Endothelial cell of umbilical vein (primary cell): ENCODE data around the gene ADAMTS19. TPM values are rescaled to one million over a fixed set of nuclear protein-coding genes. Genes with fewer than 3 reads are reported as not detected.

Experiments
- BruUV-seq: library from RNA; stranded (reverse); fragments of 400-500 nt; replicated peaks from 2 replicates; lab custom pipeline; 2021; lab: Mats Ljungman, UMichigan
- CTCF ChIA-PET: fragments of 300-600, 350-600 bp; sonication (Branson Sonifier 250); formaldehyde crosslinking; loops from one replicate; lab custom pipeline; 2021; ENCODE audit warnings: antibody characterized with exemption, inconsistent platforms; lab: Charles Lee
- POLR2A ChIA-PET: fragments of 300-600, 350-600 bp; sonication (Branson Sonifier 250); formaldehyde crosslinking; loops from one replicate; lab custom pipeline; 2021; ENCODE audit warnings: antibody characterized with exemption, inconsistent platforms; lab: Charles Lee
- DNase-seq: peaks from one replicate; pipeline ENCODE4 v3.0.0-alpha.2; 2011; ENCODE audit warnings: low read depth, low spot score
- FAIRE-seq: peaks from 2 replicates; lab custom pipeline; 2011; peaks lifted over from hg19 to GRCh38; lab: Jason Lieb, UNC
- H2AFZ ChIP-seq: 2 replicates; pipeline ENCODE4 v1.6.0; 2012; ENCODE audit warnings: low read depth, low read length, control low read depth, inconsistent platforms
- H3K27ac ChIP-seq: 2 replicates; pipeline ENCODE4 v1.5.1; 2011; ENCODE audit warnings: low read depth, mild to moderate bottlenecking, control low read depth, low read length, moderate library complexity; ENCODE audit not compliant: insufficient read depth
- H3K27me3 ChIP-seq, 2 experiments: 2 replicates each; pipeline versions ENCODE4 v1.6.0 to v1.6.1; 2011; ENCODE audit warnings: low read length in 2 of 2, mixed read lengths in 1 of 2; ENCODE audit not compliant: control insufficient read depth in 2 of 2, insufficient read depth in 2 of 2
- H3K36me3 ChIP-seq, 2 experiments: 2 replicates in 1 of 2; 3 replicates in 1 of 2; pipeline ENCODE4 v1.5.1; 2011; ENCODE audit warnings: low read length in 2 of 2, mild to moderate bottlenecking in 1 of 2, moderate library complexity in 1 of 2; ENCODE audit not compliant: control insufficient read depth in 2 of 2, insufficient read depth in 2 of 2; ENCODE audit errors: extremely low read depth in 1 of 2
- H3K4me1 ChIP-seq: 3 replicates; pipeline ENCODE4 v1.5.1; 2011; ENCODE audit warnings: mild to moderate bottlenecking, low read length; ENCODE audit not compliant: control insufficient read depth, insufficient read depth; ENCODE audit errors: extremely low read depth
- H3K4me2 ChIP-seq: 2 replicates; pipeline ENCODE4 v1.6.1; 2011; ENCODE audit warnings: low read length, control low read depth, mixed read lengths; ENCODE audit not compliant: insufficient read depth
- H3K4me3 ChIP-seq, 3 experiments: fragments of 200-600 bp in 1 of 3; sonication (generic), shearing (Covaris generic) in 1 of 3; replicated peaks in 1 of 3; 2 replicates each; pipeline ENCODE4 v1.5.1; 2011 to 2016; ENCODE audit warnings: control low read depth in 3 of 3, low read length in 3 of 3, mild to moderate bottlenecking in 2 of 3, inconsistent platforms in 1 of 3, low read depth in 1 of 3, moderate library complexity in 1 of 3; ENCODE audit not compliant: insufficient read depth in 1 of 3
- H3K79me2 ChIP-seq: 2 replicates; pipeline ENCODE4 v1.6.0; 2012; ENCODE audit warnings: low read length, inconsistent platforms; ENCODE audit not compliant: control insufficient read depth, insufficient read depth
- H3K9ac ChIP-seq: replicated peaks from 2 replicates; pipeline ENCODE3; 2011; ENCODE audit warnings: low read length, control low read depth; ENCODE audit not compliant: insufficient read depth; ENCODE audit errors: extremely low read depth
- H3K9me1 ChIP-seq: replicated peaks from 3 replicates; pipeline ENCODE4 v1.6.0; 2011; ENCODE audit warnings: mild to moderate bottlenecking, low read length; ENCODE audit not compliant: control insufficient read depth, insufficient read depth; ENCODE audit errors: extremely low read depth
- H3K9me3 ChIP-seq: replicated peaks from 2 replicates; pipeline ENCODE4 v1.5.1; 2012; ENCODE audit warnings: low read length, inconsistent platforms; ENCODE audit not compliant: control insufficient read depth, insufficient read depth
- H4K20me1 ChIP-seq: replicated peaks from 2 replicates; pipeline ENCODE3; 2011; ENCODE audit warnings: mild to moderate bottlenecking, low read length; ENCODE audit not compliant: control insufficient read depth, insufficient read depth; ENCODE audit errors: extremely low read depth
- CTCF ChIP-seq, 2 donors: IDR thresholded peaks; 1 replicate in 1 of 2; 2 replicates in 1 of 2; pipeline ENCODE4 v1.5.1; 2011; ENCODE audit warnings: low read length in 2 of 2, mild to moderate bottlenecking in 2 of 2, moderate library complexity in 2 of 2, control low read depth in 1 of 2, inconsistent platforms in 1 of 2, low read depth in 1 of 2; ENCODE audit not compliant: insufficient read depth in 1 of 2; ENCODE audit errors: extremely low read depth in 1 of 2
- EZH2 ChIP-seq: IDR thresholded peaks from 2 replicates; pipeline ENCODE4 v1.6.1; 2012; ENCODE audit warnings: borderline replicate concordance, low read depth, mild to moderate bottlenecking, moderate library complexity, low read length, inconsistent platforms; ENCODE audit not compliant: severe bottlenecking
- FOS ChIP-seq: IDR thresholded peaks from 2 replicates; pipeline ENCODE4 v1.6.1; 2011; ENCODE audit warnings: mild to moderate bottlenecking, low read length, moderate library complexity, borderline replicate concordance; ENCODE audit not compliant: insufficient read depth
- GATA2 ChIP-seq: IDR thresholded peaks from 2 replicates; pipeline ENCODE4 v1.7.0; 2011; ENCODE audit warnings: low read depth, mild to moderate bottlenecking, moderate library complexity, mixed read lengths, low read length; ENCODE audit not compliant: insufficient read length, insufficient read depth
- JUN ChIP-seq: IDR thresholded peaks from 2 replicates; pipeline ENCODE4 v1.6.1; 2011; ENCODE audit warnings: borderline replicate concordance, low read depth; ENCODE audit not compliant: insufficient read length, insufficient read depth
- MAX ChIP-seq: IDR thresholded peaks from 2 replicates; pipeline ENCODE4 v1.6.1; 2011; ENCODE audit not compliant: insufficient read depth, insufficient read length
- MYC ChIP-seq: IDR thresholded peaks from one replicate; pipeline ENCODE4 v1.6.1; 2011; ENCODE audit warnings: mild to moderate bottlenecking, low read depth, low read length
- POLR2A ChIP-seq: IDR thresholded peaks from 2 replicates; pipeline ENCODE4 v1.6.1; 2012; ENCODE audit warnings: low read depth, mild to moderate bottlenecking, control low read depth, low read length
- POLR2AphosphoS5 ChIP-seq: IDR thresholded peaks from 2 replicates; pipeline ENCODE4 v1.6.1; 2012; ENCODE audit warnings: low read depth, mild to moderate bottlenecking, control low read depth, low read length, moderate library complexity; ENCODE audit not compliant: insufficient read depth
- dilution Hi-C: fragments of 300-500 bp; cut with MboI; formaldehyde crosslinking; loops from one replicate; pipeline ENCODE4 v1.15.0; 2019; ENCODE audit warnings: low sequenced_read_pairs; ENCODE audit not compliant: extremely low pct_ligation_motif_present
- intact Hi-C: fragments of 100-400 bp; cut with micrococcal nuclease; formaldehyde crosslinking; loops from one replicate; pipeline ENCODE4 v1.10.0; 2022
- polyA plus RNA-seq, 4 experiments: library from polyadenylated mRNA; depleted of rRNA in 3 of 4; stranded (reverse) in 3 of 4; unstranded in 1 of 4; fragments of >200 nt; gene quantifications; 2 replicates each; pipeline versions ENCODE4 v1.2.1 to v1.2.3, GENCODE V29; 2011 to 2012; ENCODE audit warnings: missing spikeins in 1 of 4
- total RNA-seq: library from RNA; stranded (reverse); gene quantifications from 2 replicates; pipeline ENCODE4 v1.2.3, GENCODE V29; 2021

The ADAMTS19 gene
- total and polyA plus RNA-seq, 2 donors (not counting 3 experiments of a cell fraction or from before 2014, with no cell fraction given) = not detected

GRCh38 chr5:129717751-129718310, 257.7 kb downstream of the ADAMTS19 start:
- FAIRE-seq = no peak
- Histone ChIP-seq H3K27ac (no peak overlapping the region), H2AFZ (no peak overlapping the region), H3K79me2 (no peaks in the 10 kb centered on the region), H3K36me3 (no peaks in the 10 kb centered on the region), H3K4me2 (no peak overlapping the region), H4K20me1 (no peaks in the 10 kb centered on the region), H3K9me1 (no peaks in the 10 kb centered on the region), H3K4me3 (no peak overlapping the region), H3K9ac (no peak overlapping the region), H3K4me1 (no peaks in the 10 kb centered on the region), H3K27me3 (no peaks in the 10 kb centered on the region), H3K9me3 (no peaks in the 10 kb centered on the region)
- CTCF ChIA-PET = no interaction called here
- BruUV-seq = no TSS peak
- no peak for TF ChIP-seq POLR2AphosphoS5
- TF ChIP-seq FOS = no peak
- TF ChIP-seq MAX = no peak
- no peak for TF ChIP-seq MYC
- no peak for TF ChIP-seq EZH2
- no peak for TF ChIP-seq GATA2
- no peak for TF ChIP-seq JUN
- TF ChIP-seq POLR2A = no peak
- no peak for TF ChIP-seq CTCF (IDR thresholded peaks at IDR 0.05; ENCODE audit: extremely low read depth in 1 of 2, insufficient read depth in 1 of 2, low read depth in 1 of 2, low read length in 2 of 2)
- POLR2A ChIA-PET = no interaction called here
- dilution Hi-C loops = no loop called here
- intact Hi-C loops = no loop called here
- DNase-seq = no peak
